ELR (cell line): Measurements from ENCODE around the gene MAMSTR.
A peak's percentile ranks its signal among the peaks of the same experiment; 100 is the strongest.
"Not testable (repeated sequence)": the region's sequence is repeated elsewhere in the genome, so short reads cannot be mapped to it uniquely, and the experiment has no call there.

Experiments used
- DNase-seq: peaks from one replicate; pipeline ENCODE4 v3.0.0-alpha.2; 2015; ENCODE audit warnings: low read depth

MAMSTR gene, protein sequence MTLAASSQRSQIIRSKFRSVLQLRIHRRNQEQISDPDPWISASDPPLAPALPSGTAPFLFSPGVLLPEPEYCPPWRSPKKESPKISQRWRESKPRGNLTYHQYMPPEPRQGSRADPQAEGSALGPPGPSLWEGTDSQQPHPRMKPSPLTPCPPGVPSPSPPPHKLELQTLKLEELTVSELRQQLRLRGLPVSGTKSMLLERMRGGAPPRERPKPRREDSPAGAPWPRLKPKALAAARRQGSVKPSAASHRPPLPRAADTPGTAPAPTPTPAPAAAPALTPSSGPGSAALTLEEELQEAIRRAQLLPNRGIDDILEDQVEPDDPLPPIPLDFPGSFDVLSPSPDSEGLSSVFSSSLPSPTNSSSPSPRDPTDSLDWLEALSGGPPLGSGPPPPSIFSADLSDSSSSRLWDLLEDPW

DNA sequence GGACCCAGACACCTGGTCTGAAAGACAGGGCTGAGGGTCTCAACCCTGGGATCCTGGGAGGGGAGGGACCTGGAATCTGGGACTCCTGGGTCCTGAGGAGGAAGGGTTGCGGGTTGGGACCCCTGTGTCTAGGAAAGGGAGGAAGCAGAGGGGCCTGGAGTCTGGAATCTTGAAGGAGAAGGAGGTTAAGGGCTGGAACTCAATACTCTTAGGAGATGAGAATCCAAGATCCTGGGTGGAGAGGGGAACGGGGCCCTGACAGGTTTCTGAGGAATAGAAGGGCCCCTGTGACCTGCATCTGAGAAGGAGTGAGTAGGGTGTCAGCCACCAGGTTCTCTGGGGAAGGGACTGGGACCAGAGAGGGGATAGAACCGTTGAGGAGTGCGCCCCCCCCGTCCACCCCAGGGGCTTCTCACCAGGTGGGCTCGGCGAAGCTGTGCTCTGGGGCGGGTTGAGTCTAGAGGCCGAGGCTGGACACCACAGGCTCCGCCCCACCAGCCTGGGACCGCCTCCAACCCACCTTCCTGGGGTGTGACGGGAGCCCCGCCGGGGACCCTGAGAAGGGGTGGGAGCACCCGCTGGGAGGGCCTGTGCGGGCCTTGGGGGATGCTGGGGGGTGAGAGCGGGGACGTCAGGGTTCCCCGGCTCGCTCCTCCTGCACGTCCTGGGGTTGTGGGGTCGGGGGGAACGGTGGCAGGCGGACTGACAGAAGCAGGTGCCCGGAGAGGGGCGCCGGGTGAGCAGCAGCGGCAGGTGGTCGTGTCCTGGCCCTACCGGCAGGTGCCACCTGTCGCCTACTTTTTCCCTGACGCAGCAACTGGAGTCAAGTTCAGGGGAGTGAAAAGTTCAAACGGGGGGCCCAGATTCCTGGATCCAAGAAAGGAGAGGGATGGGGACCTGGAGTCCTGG is at the start of gene MAMSTR:
Gene MAMSTR (minus strand): TSS at position 463 of the 909 bp plus-strand sequence. CDS start 694 bp downstream, outside the sequence.
- DNase-seq, result no peak

DNA sequence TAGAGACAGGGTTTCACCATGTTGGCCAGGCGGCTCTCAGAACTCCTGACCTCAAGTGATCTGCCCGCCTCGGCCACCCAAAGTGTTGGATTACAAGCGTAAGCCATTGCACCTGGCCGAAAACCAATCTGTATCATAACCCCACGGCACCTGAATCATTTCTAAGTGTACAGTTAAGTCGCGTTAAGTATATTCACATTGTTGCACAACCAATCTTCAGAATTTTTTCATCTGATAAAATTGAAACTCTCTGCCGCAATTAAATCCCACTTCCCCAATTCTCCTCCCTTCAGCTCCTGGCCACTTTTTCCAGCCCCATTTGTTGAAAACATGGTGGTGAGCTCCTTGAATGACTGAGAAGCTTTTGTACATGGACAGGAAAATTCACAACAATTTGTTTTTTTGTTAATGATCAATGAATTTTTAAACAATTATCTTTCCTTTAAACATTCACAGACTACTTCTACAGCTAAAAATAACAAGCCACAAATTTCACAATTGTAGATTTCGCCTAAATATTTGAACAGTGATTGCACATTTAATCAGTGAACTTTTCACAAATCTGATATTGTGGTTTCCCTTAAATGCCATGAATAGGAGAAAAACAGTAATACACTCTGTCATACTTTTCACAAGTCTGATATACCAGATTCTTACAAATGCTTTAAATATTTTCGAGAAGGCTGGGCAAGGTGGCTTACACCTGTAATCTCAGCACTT is 49.6 kb upstream of the MAMSTR start:
- DNase-seq, result no peak

DNA sequence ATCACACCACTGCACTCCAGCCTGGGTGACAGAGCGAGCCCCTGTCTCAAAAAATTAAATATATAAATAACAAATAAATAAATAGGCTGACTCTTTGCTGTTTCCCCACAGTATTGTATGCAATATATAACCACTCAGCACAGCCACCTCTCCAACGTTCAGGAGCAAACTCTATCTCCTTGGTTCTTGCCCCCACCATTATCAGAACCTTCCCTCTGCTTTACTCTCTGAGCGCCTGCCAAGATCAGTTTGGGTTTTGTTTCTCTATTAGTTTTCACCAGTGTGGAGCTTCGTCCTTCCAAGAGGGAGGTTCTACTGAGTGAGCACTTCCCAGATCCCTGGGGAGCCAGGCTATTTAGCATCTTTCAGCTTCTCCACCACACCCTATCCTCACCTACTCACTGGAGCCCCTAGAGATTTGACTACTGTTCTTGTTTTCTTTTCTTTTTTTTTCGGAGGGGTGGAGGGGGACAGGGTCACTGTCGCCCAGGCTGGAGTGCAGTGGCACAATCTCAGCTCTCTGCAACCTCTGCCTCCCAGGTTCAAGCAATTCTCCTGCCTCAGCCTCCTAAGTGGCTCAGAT is 48.7 kb upstream of the MAMSTR start:
- not testable (repeated sequence) for DNase-seq

DNA sequence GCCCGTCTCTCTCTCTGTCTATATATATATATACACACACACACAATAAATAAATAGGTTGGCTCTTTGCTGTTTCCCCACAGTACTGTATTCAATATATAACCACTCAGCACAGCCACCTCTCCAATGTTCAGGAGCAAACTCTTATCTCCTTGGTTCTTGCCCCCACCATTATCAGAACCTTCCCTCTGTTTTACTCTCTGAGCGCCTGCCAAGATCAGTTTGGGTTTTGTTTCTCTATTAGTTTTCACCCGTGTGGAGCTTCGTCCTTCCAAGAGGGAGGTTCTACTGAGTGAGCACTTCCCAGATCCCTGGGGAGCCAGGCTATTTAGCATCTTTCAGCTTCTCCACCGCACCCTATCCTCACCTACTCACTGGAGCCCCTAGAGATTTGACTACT is 46.3 kb upstream of the MAMSTR start:
- DNase-seq, result not testable (repeated sequence)

DNA sequence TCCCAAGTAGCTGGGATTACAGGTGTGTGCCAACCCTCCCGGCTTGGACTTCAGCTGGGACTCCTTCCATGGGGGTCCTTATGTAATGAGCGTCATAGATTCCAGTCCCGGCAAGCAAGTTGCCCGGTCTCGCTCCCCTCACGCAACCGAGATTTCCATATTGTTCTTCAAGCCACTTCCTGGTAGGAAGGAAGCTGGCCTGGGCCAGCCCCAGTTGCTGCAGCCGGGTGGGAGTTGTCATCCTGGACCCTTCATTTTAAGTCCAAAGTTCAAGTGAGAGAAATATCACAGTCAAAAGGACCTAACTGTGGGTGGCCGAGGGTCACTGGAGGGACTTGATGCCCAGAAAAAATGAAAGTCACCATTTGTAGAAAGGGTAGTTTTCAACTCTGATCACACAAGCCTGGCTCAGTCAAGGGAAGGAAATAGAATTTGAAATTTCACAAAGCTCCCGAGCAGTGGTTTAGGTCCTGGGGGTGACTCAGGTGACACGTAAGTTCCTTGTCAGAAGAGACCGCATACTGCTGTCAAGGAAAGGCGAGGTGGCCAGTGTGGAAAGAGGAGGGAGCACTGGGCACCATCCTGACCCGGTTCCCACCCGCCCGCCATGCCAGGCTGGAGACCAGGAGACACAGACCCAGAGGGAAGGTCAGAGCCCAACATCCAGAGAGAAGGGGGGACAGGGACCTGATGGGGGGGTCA is 41.1 kb upstream of the MAMSTR start:
- peak; percentile 76 for DNase-seq

DNA sequence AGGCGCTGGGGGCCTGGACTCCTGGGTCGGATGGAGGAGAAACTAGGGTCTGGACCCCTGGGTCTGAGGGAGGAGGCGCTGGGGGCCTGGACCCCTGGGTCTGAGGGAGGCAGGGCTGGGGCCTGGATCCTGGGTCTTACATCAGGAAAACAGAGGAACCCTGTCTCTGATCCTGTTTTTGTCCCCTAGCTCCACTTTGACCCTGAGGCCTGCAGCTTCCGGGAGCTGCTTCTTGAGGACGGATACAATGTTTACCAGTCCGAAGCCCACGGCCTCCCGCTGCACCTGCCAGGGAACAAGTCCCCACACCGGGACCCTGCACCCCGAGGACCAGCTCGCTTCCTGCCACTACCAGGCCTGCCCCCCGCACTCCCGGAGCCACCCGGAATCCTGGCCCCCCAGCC is 38.2 kb upstream of the MAMSTR start:
- DNase-seq, result no peak

DNA sequence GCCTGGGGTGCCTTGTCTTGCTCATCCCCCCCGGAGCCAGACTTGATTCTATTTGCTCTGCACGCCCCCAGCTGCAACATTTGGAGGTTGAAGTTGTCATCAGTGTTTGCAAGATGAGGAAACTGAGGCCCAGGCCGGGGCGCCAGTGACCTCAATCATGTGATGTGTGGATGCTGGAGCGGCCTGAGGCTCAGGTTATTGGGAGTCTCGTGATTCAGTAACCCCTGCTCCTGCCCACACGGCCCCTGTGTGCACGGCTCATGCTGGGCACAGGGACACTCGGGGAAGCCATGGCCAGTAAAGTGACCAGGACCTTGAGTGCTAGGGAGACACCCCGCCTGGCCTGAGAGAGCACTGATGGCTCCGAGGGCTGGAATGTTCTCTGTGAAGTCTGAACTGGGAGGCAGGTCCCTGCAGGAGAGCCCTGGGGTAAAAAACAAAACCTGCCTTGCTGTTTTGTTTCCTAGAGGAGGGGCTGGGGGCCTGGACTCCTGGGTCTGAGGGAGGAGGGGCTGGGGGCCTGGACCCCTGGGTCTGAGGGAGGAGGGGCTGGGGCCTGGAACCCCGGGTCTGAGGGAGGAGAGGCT is 37.7 kb upstream of the MAMSTR start:
- DNase-seq, result no peak

DNA sequence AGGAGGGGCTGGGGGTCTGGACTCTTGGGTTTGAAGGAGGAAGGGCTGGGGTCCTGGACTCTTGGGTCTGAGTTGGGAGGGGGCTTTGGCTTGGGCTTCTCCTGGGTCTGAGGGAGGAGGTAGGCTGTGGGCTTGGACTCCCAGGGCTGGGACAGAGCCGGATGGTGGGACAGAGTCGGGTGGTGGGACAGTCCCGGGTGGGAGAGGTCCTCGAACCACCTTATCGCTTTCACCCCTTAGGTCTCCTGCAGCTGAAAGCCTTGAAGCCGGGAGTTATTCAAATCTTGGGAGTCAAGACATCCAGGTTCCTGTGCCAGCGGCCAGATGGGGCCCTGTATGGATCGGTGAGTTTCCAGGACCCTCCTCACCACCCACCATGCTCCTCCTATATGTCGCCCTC is 37.2 kb upstream of the MAMSTR start:
- no peak for DNase-seq

DNA sequence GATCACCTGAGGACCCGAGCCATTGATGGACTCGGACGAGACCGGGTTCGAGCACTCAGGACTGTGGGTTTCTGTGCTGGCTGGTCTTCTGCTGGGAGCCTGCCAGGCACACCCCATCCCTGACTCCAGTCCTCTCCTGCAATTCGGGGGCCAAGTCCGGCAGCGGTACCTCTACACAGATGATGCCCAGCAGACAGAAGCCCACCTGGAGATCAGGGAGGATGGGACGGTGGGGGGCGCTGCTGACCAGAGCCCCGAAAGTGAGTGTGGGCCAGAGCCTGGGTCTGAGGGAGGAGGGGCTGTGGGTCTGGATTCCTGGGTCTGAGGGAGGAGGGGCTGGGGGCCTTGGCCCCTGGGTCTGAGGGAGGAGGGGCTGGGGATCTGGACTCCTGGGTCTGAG is 36.7 kb upstream of the MAMSTR start:
- DNase-seq, result no peak

DNA sequence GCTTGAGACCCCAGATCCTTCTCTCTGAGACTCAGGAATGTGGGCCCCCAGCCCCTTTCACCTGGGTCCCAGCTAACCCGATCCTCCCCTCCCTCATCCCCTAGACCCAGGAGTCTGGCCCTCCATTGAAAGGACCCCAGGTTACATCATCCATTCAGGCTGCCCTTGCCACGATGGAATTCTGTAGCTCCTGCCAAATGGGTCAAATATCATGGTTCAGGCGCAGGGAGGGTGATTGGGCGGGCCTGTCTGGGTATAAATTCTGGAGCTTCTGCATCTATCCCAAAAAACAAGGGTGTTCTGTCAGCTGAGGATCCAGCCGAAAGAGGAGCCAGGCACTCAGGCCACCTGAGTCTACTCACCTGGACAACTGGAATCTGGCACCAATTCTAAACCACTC is 36.3 kb upstream of the MAMSTR start:
- no peak for DNase-seq

DNA sequence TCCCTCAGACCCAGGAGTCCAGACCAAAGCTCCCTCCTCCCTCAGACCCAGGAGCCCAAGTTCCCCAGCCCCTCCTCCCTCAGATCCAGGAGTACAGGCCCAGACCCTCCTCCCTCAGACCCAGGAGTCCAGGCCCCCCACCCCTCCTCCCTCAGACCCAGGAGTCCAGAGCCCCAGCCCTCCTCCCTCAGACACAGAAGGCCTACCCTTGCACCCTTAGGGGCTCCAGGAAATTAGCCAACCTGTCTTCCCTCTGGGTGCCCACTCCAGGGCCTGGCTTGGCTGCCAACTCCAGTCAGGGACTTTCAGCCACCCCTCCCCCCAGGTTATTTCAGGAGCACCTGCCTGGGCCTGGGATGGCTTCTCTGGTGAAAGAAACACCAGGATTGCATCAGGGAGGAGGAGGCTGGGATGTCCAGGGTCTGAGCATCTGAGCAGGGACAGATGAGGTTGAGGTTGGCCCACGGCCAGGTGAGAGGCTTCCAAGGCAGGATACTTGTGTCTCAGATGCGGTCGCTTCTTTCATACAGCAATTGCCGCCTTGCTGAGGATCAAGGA is 35.6 kb upstream of the MAMSTR start, which contains the start of gene FGF21:
Gene FGF21 (plus strand): TSS at position 441 of the 558 bp plus-strand sequence. CDS start 713 bp downstream, outside the sequence.
- DNase-seq, result no peak

DNA sequence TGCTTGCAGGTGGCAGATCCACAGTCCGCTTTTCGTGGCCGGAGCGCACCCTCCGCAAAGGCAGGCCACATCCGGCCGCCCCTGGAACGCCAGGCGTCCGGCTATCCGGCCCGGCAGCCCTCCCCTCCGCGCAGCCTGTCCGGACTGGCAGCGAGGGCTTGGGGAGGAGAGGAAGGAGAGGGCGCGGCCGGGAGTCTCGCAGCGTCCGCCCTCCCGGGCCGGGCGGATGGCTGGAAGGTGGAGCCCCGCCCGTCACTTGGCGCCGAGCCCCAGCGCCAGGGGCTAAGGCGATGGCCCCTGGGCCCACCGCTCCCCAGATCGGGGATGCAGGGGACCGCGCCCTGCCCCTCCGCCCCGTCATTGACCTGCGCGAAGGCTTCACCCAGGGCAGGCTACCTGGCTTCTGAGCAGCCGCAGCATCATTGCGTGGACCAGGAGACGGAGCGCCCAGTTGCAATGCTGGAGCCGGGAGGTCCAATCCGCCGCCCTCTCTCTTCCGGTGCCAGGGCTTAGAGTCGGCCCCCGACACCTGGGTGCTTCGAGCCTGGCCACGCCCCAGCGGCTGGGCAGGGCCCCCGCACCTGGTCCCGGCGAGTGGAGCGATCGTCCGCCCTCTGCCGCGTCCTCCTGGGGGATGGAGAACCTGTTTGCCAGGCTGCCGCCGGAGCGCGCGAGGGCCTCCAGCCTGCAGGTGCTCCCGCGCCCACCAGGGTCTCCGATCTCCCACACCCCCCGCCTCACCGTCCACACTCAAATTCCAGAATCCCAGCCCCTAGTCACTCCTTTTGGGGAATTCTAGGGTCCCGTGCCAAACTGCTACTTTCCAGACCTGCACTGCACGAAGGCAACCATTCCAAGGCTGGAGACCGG is 33.2 kb upstream of the MAMSTR start, which contains the start of gene FUT1:
Gene FUT1 (minus strand): TSS at position 146 of the 870 bp plus-strand sequence. CDS start 1,360 bp downstream, outside the sequence.
- peak; percentile 67 for DNase-seq

DNA sequence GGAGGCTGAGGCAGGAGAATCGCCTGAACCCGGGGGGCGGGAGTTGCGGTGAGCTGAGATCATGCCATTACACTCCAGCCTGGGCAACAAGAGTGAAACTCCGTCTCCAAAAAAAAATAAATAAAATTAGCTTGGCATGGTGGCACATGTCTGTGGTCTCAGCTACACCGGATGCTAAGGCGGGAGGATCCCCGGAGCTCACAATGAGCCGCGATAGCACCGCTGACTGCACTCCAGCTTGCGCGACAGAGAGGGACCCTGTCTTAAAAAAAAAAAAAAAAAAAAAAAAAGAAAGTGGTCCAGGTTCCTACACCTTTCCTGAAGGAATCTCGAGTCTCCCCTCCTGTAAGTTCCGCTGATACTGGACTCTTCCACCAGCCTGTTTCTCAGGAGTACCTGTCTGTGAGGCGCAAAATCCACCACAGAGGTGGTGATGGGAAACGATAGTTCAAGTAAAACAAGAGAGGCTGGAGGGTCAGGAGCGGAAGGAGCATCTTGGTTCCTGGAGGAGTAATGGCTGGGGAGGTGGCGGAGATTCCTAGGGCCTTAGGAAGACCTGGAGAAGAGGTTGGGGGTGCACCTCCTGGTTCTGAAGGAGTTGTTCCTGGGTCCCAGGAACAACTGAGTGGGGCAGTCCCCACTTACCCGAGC is 32.4 kb upstream of the MAMSTR start:
- no peak for DNase-seq

DNA sequence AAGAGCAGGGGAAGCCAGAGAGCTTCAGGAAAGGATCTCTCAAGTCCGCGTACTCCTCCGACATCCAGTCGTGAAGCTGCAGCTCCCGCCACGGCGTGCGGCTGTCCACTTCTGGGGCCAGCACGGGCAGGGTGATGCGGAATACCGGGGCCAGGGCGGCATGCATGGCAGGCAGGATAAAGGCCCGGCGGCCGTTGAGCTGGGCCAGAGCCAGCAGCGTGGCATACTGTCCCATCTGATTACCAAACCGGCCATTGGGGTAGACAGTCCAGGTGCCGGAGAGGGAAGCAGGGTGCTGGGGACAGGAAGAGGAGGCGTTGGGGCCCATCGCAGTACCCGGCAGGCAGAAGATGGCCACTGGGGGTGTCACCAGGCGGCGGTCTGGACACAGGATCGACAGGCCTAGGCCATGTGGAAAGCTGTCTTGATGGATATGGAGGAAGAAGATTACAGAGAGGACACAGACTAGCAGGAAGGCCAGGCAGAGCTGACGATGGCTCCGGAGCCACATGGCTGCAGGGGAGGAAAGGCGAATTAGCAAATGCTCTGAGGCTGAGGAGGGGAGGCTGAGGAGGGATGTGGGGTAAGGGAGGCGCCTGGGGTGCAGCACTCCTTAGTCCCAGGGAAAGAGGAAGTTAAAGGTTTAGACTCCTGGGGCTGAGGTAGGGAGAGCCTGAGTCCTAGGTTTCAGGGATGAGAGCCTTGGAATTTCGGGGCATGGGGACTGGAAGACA is 31.4 kb upstream of the MAMSTR start:
- DNase-seq, result no peak

DNA sequence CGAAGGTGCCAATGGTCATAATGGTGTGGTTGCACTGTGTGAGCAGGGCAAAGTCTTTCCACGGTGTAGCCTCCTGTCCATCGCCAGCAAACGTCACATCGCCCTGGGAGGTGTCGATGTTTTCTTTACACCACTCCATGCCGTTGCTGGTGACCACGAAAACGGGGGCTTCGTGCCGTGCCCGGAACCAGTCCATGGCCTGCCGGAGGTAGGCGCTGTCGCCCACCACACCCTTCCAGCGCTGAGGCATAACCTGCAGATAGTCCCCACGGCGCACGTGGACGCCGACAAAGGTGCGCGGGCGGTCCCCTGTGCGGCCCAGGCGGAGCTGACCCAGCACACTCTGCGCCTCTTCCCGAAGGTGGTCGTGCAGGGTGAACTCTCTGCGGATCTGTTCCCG is 30.8 kb upstream of the MAMSTR start:
- no peak for DNase-seq

DNA sequence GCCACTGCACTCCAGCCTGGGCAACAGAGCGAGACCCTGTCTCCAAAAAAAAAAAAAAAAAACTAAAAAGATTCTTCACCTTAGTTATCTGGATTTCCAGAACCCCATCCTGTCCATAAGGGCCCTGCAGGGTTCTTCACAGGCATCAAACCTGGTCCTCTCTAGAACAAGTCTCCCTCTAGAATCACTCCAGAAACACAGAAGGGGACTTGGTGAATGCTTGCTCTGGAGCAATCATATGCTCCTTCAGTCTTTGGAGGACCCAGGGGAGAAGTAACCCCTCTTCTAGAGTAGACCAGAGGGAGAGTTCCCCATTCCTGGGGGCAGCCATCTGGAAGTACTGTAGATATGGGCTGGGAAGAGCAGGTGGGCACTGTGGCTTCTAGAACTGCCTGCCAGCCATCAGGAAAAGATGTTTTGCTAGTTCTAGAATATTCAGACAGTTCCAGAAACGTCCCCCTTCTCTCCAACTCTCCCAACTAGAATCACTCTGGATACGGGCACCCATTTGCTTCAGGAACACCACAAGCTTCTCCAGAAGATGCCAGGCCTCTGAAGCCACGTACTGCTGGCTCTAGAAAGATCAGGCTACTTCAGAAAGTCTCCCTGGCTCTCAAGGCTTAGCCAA is 30.2 kb upstream of the MAMSTR start:
- DNase-seq, result no peak

DNA sequence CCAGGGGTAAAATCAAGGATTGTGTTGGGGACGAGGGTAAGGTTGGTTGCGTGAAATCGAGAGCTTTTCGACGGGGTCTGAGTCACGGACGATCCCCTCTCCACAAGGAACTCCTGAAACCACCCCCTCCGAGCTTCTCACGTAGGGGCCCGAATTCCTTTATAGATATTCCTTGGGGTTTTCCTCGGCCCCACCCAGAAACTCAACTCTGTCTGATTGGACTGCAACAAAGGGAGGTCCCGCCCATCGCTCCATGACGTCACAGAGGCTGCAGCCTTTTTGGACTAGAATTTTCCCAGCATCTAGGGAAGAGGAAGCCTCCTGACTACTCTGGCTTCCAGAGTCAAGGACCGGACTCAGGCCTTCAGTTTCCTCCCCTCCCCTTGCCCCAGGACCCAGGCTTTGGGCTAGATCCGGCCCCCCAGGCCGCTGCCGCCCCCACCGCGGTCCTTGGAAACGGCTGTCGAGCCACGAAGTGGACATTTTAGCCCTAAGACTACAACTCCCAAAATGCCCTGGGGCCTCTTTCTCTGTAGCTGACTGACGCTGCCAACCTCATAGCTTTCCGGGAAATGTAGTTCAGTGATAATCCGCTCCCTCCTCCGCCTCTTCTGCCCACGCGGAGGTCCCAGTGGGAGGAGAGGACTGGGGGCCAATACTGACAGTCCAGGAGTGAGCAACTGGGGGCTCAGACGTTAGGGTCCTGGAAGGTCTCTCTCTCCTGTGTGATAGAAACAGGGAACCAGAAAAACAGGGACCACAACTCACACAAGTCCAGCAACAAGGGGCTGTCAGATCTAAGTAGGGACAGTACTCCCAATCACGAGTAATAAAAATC is 27.4 kb upstream of the MAMSTR start, which contains the start of gene IZUMO1:
Gene IZUMO1 (minus strand): TSS at position 172 of the 838 bp plus-strand sequence. CDS start 1,050 bp downstream, outside the sequence.
- DNase-seq, result peak; percentile 95
